H9 (cell line): ENCODE results near the gene SVOP. TPM values are rescaled to one million over a fixed set of nuclear protein-coding genes. Genes with fewer than 3 reads are reported as not detected.

ENCODE experiments used
- DNase-seq: peaks from one replicate; pipeline ENCODE4 v3.0.0-alpha.2; 2017
- H2AFZ ChIP-seq: one replicate; pipeline ENCODE4 v1.6.1; 2013; ENCODE audit warnings: mild to moderate bottlenecking, low read length, control low read depth, moderate library complexity
- H2AK5ac ChIP-seq: 2 replicates; pipeline ENCODE4 v1.6.1; 2013; ENCODE audit warnings: low read length, control low read depth, mixed read lengths; ENCODE audit not compliant: insufficient read length
- H2BK120ac ChIP-seq: one replicate; pipeline ENCODE4 v1.6.1; 2013; ENCODE audit warnings: low read depth, mild to moderate bottlenecking, low read length, control low read depth, inconsistent platforms; ENCODE audit not compliant: poor library complexity, severe bottlenecking
- H2BK12ac ChIP-seq: 2 replicates; pipeline ENCODE4 v1.6.1; 2013; ENCODE audit warnings: low read length, control low read depth, mixed read lengths, low read depth; ENCODE audit not compliant: insufficient read length
- H2BK15ac ChIP-seq: 2 replicates; pipeline ENCODE4 v1.6.1; 2013; ENCODE audit warnings: low read depth, low read length, control low read depth
- H2BK20ac ChIP-seq: one replicate; pipeline ENCODE4 v1.6.1; 2013; ENCODE audit warnings: low read depth, mild to moderate bottlenecking, low read length, control low read depth, inconsistent platforms; ENCODE audit not compliant: poor library complexity, severe bottlenecking
- H2BK5ac ChIP-seq: 2 replicates; pipeline ENCODE4 v1.6.1; 2013; ENCODE audit warnings: low read length, control low read depth, mixed read lengths; ENCODE audit not compliant: insufficient read length
- H3K14ac ChIP-seq: 2 replicates; pipeline ENCODE4 v1.6.1; 2013; ENCODE audit warnings: low read length, control low read depth; ENCODE audit not compliant: insufficient read depth
- H3K18ac ChIP-seq: 2 replicates; pipeline ENCODE4 v1.6.1; 2013; ENCODE audit warnings: low read depth, mild to moderate bottlenecking, mixed read lengths, low read length, control low read depth; ENCODE audit not compliant: insufficient read length
- H3K23ac ChIP-seq: 2 replicates; pipeline ENCODE4 v1.6.1; 2013; ENCODE audit warnings: low read length, control low read depth, mixed read lengths, low read depth; ENCODE audit not compliant: insufficient read length
- H3K23me2 ChIP-seq: 2 replicates; pipeline ENCODE4 v1.6.1; 2013; ENCODE audit warnings: low read depth, mild to moderate bottlenecking, mixed read lengths, low read length, control low read depth; ENCODE audit not compliant: insufficient read length, poor library complexity, severe bottlenecking
- H3K27ac ChIP-seq: 2 replicates; pipeline ENCODE4 v1.5.1; 2013; ENCODE audit warnings: low read length, control low read depth, mixed read lengths, low read depth; ENCODE audit not compliant: insufficient read length
- H3K27me3 ChIP-seq: 2 replicates; pipeline ENCODE4 v1.6.1; 2013; ENCODE audit warnings: low read length, control low read depth, inconsistent platforms; ENCODE audit not compliant: insufficient read depth
- H3K4ac ChIP-seq: 2 replicates; pipeline ENCODE4 v1.6.1; 2013; ENCODE audit warnings: low read depth, mild to moderate bottlenecking, control low read depth, inconsistent platforms, low read length, moderate library complexity
- H3K4me1 ChIP-seq: 2 replicates; pipeline ENCODE4 v1.6.1; 2013; ENCODE audit warnings: low read length, control low read depth, inconsistent platforms; ENCODE audit not compliant: insufficient read depth
- H3K4me2 ChIP-seq: 2 replicates; pipeline ENCODE4 v1.6.1; 2013; ENCODE audit warnings: low read length, control low read depth, mixed read lengths; ENCODE audit not compliant: insufficient read length, insufficient read depth
- H3K56ac ChIP-seq: 2 replicates; pipeline ENCODE4 v1.6.1; 2013; ENCODE audit warnings: low read depth, mild to moderate bottlenecking, mixed read lengths, low read length, control low read depth; ENCODE audit not compliant: insufficient read length
- H3K79me1 ChIP-seq: 2 replicates; pipeline ENCODE4 v1.6.1; 2013; ENCODE audit warnings: low read depth, mild to moderate bottlenecking, moderate library complexity, low read length, control low read depth, inconsistent platforms; ENCODE audit not compliant: insufficient read depth, poor library complexity, severe bottlenecking
- H3K79me2 ChIP-seq: 2 replicates; pipeline ENCODE4 v1.6.1; 2013; ENCODE audit warnings: low read length, control low read depth, inconsistent platforms; ENCODE audit not compliant: insufficient read depth
- H3K9ac ChIP-seq: 2 replicates; pipeline ENCODE4 v1.6.1; 2013; ENCODE audit warnings: low read length, control low read depth, mixed read lengths; ENCODE audit not compliant: insufficient read length; ENCODE audit errors: extremely low read depth
- H3K9me3 ChIP-seq: one replicate; pipeline ENCODE4 v1.6.1; 2013; ENCODE audit warnings: low read depth, low read length, inconsistent platforms; ENCODE audit not compliant: control insufficient read depth
- H3T11ph ChIP-seq: one replicate; pipeline ENCODE4 v1.6.1; 2013; ENCODE audit warnings: mild to moderate bottlenecking, low read length, control low read depth, inconsistent platforms
- H4K20me1 ChIP-seq: one replicate; pipeline ENCODE4 v1.6.1; 2013; ENCODE audit not compliant: control insufficient read depth, insufficient read length, insufficient read depth
- H4K5ac ChIP-seq: 2 replicates; pipeline ENCODE4 v1.6.1; 2013; ENCODE audit warnings: low read depth, mild to moderate bottlenecking, mixed read lengths, low read length, control low read depth; ENCODE audit not compliant: insufficient read length
- H4K8ac ChIP-seq: replicated peaks from 2 replicates; pipeline ENCODE4 v1.6.1; 2013; ENCODE audit warnings: low read length, control low read depth, mixed read lengths, low read depth; ENCODE audit not compliant: insufficient read length
- H4K91ac ChIP-seq: 2 replicates; pipeline ENCODE4 v1.6.1; 2013; ENCODE audit warnings: low read depth, mild to moderate bottlenecking, moderate library complexity, mixed read lengths, low read length, control low read depth; ENCODE audit not compliant: insufficient read length
- H3K27ac Mint-ChIP-seq, 3 experiments: 2 replicates in 2 of 3; 3 replicates in 1 of 3; pipeline ENCODE4 v1.8.0; 2020 to 2021; ENCODE audit warnings: mixed read lengths in 3 of 3, mild to moderate bottlenecking in 1 of 3, moderate library complexity in 1 of 3
- H3K27me3 Mint-ChIP-seq: 2 replicates; pipeline ENCODE4 v1.8.0; 2021; ENCODE audit warnings: low read depth, mild to moderate bottlenecking, moderate library complexity, mixed read lengths
- H3K36me3 Mint-ChIP-seq, 3 experiments: 2 replicates in 2 of 3; 3 replicates in 1 of 3; pipeline ENCODE4 v1.8.0; 2020 to 2021; ENCODE audit warnings: low read depth in 3 of 3, mixed read lengths in 3 of 3; ENCODE audit not compliant: insufficient read depth in 1 of 3
- H3K4me1 Mint-ChIP-seq, 2 experiments: 2 replicates each; pipeline ENCODE4 v1.8.0; 2020; ENCODE audit warnings: mixed read lengths in 2 of 2
- H3K4me3 Mint-ChIP-seq, 2 experiments: 2 replicates in 1 of 2; 3 replicates in 1 of 2; pipeline ENCODE4 v1.8.0; 2020 to 2021; ENCODE audit warnings: mild to moderate bottlenecking in 2 of 2, mixed read lengths in 2 of 2, moderate library complexity in 1 of 2
- H3K9me3 Mint-ChIP-seq, 2 experiments: 2 replicates in 1 of 2; 3 replicates in 1 of 2; pipeline ENCODE4 v1.8.0; 2020; ENCODE audit warnings: mild to moderate bottlenecking in 2 of 2, mixed read lengths in 2 of 2, moderate library complexity in 1 of 2
- CTCF ChIP-seq: fragments of 200-600 bp; sonication (generic); conservative IDR thresholded peaks from 3 replicates; pipeline ENCODE4 v1.8.0; 2021; ENCODE audit warnings: antibody characterized with exemption, mild to moderate bottlenecking
- WGBS: extraction: QIAGEN DNeasy Blood & Tissue Kit; methylation state at CpG from one replicate; pipeline ENCODE4 v1.1.7; 2013; ENCODE audit warnings: missing lambda C conversion rate, low lambda C conversion rate, mixed read lengths; ENCODE audit not compliant: insufficient read length; ENCODE audit errors: extremely low coverage; 5-methylcytosine and 5-hydroxymethylcytosine counted together
- total RNA-seq: library from RNA; stranded (reverse); gene quantifications from 2 replicates; pipeline ENCODE4 v1.2.1, GENCODE V29; 2021

Gene SVOP
- total RNA-seq, 1 experiment from 2014 or later: 0.15 TPM

GRCh38 chr12:108975024-108975593, 45.8 kb downstream of the SVOP start:
- Histone ChIP-seq H3K4me1 (no peaks in the 10 kb centered on the region; the same call in 1 of the 2 replicates), H3K4me2 (no peak overlapping the region), H4K20me1 (no peaks in the 10 kb centered on the region), H2AK5ac (no peak overlapping the region), H4K5ac (no peak overlapping the region), H2BK5ac (no peak overlapping the region), H2BK15ac (no peak overlapping the region), H3K9ac (no peak overlapping the region), H3T11ph (no peak overlapping the region), H3K79me1 (no peaks in the 10 kb centered on the region), H3K23ac (no peak overlapping the region), H3K56ac (no peak overlapping the region), H3K18ac (no peak overlapping the region), H3K9me3 (no peaks in the 10 kb centered on the region), H4K91ac (no peak overlapping the region), H3K79me2 (no peaks in the 10 kb centered on the region), H3K14ac (no peak overlapping the region), H4K8ac (no peak overlapping the region), H2BK120ac (no peak overlapping the region), H3K27me3 (no peaks in the 10 kb centered on the region), H2BK12ac (no peak overlapping the region), H3K23me2 (no peaks in the 10 kb centered on the region), H3K27ac (no peak overlapping the region), H2AFZ (no peak overlapping the region), H3K4ac (no peak overlapping the region), H2BK20ac (no peak overlapping the region)
- no peaks in the 10 kb centered on the region for H3K36me3 Mint-ChIP-seq
- no CpG with 5 or more reads among the region's 2 CpGs for WGBS
- peaks cover 14 to 16% of the 10 kb centered on the region in 2 experiments for H3K4me1 Mint-ChIP-seq
- no peak overlapping the region for H3K27ac Mint-ChIP-seq
- TF ChIP-seq CTCF: no peak
- 0 out of 5 replicates have a peak, but pooled peaks cover 0 to 2% of the 10 kb centered on the region in 2 experiments for H3K9me3 Mint-ChIP-seq
- H3K4me3 Mint-ChIP-seq: no peak overlapping the region
- no peaks in the 10 kb centered on the region; the same call in 1 of the 2 replicates for H3K27me3 Mint-ChIP-seq
- no peak for DNase-seq
